NCI-H1092 treated with DMSO at 0.1 percent for 48 hours (cell line): ENCODE data around the gene BCL2L11.

Experiments
- DNase-seq: peaks from one replicate; lab custom pipeline; 2025; lab: John Stamatoyannopoulos, UW

BCL2L11 gene

GRCh38 chr2:111117598-111118480, 2.9 kb upstream of the BCL2L11 start:
- DNase-seq: no peak

GRCh38 chr2:111118481-111118980, 2.2 kb upstream of the BCL2L11 start:
- DNase-seq: no peak

- no peak for DNase-seq
Measured at GRCh38 chr2:111118981-111119821, 1.5 kb upstream of the BCL2L11 start.

GRCh38 chr2:111119822-111120252, 877 bp upstream of the BCL2L11 start:
- no peak for DNase-seq

GRCh38 chr2:111121028-111121827, 514 bp downstream of the BCL2L11 start:
- peak; percentile 68 for DNase-seq

- peak; percentile 81 for DNase-seq
Measured at GRCh38 chr2:111121828-111122630, 1.3 kb downstream of the BCL2L11 start.

GRCh38 chr2:111122631-111123421, 2.1 kb downstream of the BCL2L11 start:
- DNase-seq: peak; percentile 41

GRCh38 chr2:111123751-111124150, 3.0 kb downstream of the BCL2L11 start:
- DNase-seq: no peak

- DNase-seq: no peak
Measured at GRCh38 chr2:111126581-111126980, 5.9 kb downstream of the BCL2L11 start.

- DNase-seq: no peak
Measured at GRCh38 chr2:111127351-111127750, 6.6 kb downstream of the BCL2L11 start.

- DNase-seq: no peak
Measured at GRCh38 chr2:111128096-111128495, 7.4 kb downstream of the BCL2L11 start.

- no peak for DNase-seq
Measured at GRCh38 chr2:111133603-111134002, 12.9 kb downstream of the BCL2L11 start.

- no peak for DNase-seq
Measured at GRCh38 chr2:111134055-111134454, 13.3 kb downstream of the BCL2L11 start.

- no peak for DNase-seq
Measured at GRCh38 chr2:111135237-111135909, 14.7 kb downstream of the BCL2L11 start.

GRCh38 chr2:111135910-111136297, 15.2 kb downstream of the BCL2L11 start:
- no peak for DNase-seq

GRCh38 chr2:111138839-111139238, 18.1 kb downstream of the BCL2L11 start:
- DNase-seq: no peak

GRCh38 chr2:111139637-111140317, 19.1 kb downstream of the BCL2L11 start:
- DNase-seq: peak; percentile 41

GRCh38 chr2:111140815-111141214, 20.1 kb downstream of the BCL2L11 start:
- no peak for DNase-seq

GRCh38 chr2:111142101-111142500, 21.4 kb downstream of the BCL2L11 start:
- no peak for DNase-seq
